ENCODE measurements around the gene ZNF831.

Gene ZNF831

GRCh38 chr20:59159493-59160376 is 3.9 kb upstream of the ZNF831 start:
- H3K27me3 ChIP-seq (replicated peaks in 2 of 5; ENCODE audit: control insufficient read depth in 4 of 5, insufficient read depth in 5 of 5, low read length in 4 of 5) = peaks cover 0 to 6% (median 0%) of the 10 kb centered on the region in 5 experiments
- no peaks in the 10 kb centered on the region for H3K9me3 ChIP-seq (ENCODE audit: control extremely low read depth in 1 of 5, control insufficient read depth in 4 of 5, insufficient read depth in 2 of 5, low read depth in 1 of 5, low read length in 4 of 5)
- no peak overlapping the region for H3K27ac ChIP-seq (ENCODE audit: insufficient read depth in 1 of 2, low read depth in 1 of 2, low read length in 2 of 2, poor library complexity in 1 of 2, severe bottlenecking in 2 of 2)
- no peak overlapping the region for H3K4me3 ChIP-seq (ENCODE audit: control insufficient read depth in 1 of 7, extremely low read depth in 1 of 7, insufficient read depth in 4 of 7, low read depth in 2 of 7, low read length in 6 of 7)
- peaks cover 18 to 36% (median 24%) of the 10 kb centered on the region in 4 experiments for H3K4me1 ChIP-seq (ENCODE audit: control extremely low read depth in 1 of 4, control insufficient read depth in 4 of 4, insufficient read depth in 4 of 4, low read length in 3 of 4)
- 64% methylated on average over 17 of the region's 18 CpGs for WGBS (ENCODE audit: insufficient coverage)
- ChIA-PET POLR2A (no interaction called here), CTCF (interaction anchor here (0.8 to 1.0 kb wide), 3 partner anchors 9 to 110 kb away, joined by 3 read pairs; no protein-coding TSS in a partner anchor)
- H3K36me3 ChIP-seq (ENCODE audit: control insufficient read depth in 4 of 4, insufficient read depth in 4 of 4, low read length in 3 of 4) = no peaks in the 10 kb centered on the region
- DNase-seq = peak in 2 of 3 donors; percentile 58 to 65

- POLR2A ChIA-PET = no interaction called here
- Histone ChIP-seq H3K27ac (ENCODE audit: insufficient read depth in 1 of 2, low read depth in 1 of 2, low read length in 2 of 2, poor library complexity in 1 of 2, severe bottlenecking in 2 of 2) (no peak overlapping the region), H3K9me3 (ENCODE audit: control extremely low read depth in 1 of 5, control insufficient read depth in 4 of 5, insufficient read depth in 2 of 5, low read depth in 1 of 5, low read length in 4 of 5) (no peaks in the 10 kb centered on the region), H3K4me1 (ENCODE audit: control extremely low read depth in 1 of 4, control insufficient read depth in 4 of 4, insufficient read depth in 4 of 4, low read length in 3 of 4) (peaks cover 24 to 45% (median 29%) of the 10 kb centered on the region in 4 experiments), H3K4me3 (ENCODE audit: control insufficient read depth in 1 of 7, extremely low read depth in 1 of 7, insufficient read depth in 4 of 7, low read depth in 2 of 7, low read length in 6 of 7) (no peak overlapping the region), H3K27me3 (replicated peaks in 2 of 5; ENCODE audit: control insufficient read depth in 4 of 5, insufficient read depth in 5 of 5, low read length in 4 of 5) (peaks cover 0 to 6% (median 0%) of the 10 kb centered on the region in 5 experiments), H3K36me3 (ENCODE audit: control insufficient read depth in 4 of 4, insufficient read depth in 4 of 4, low read length in 3 of 4) (no peaks in the 10 kb centered on the region)
- no peak for DNase-seq
- 73% methylated on average over 8 of the region's 9 CpGs for WGBS (ENCODE audit: insufficient coverage)
- CTCF ChIA-PET = interaction anchor here (0.8 kb wide), 1 partner anchor 109 kb away, joined by 3 read pairs; no protein-coding TSS in a partner anchor
These were observed 3.1 kb upstream of the ZNF831 start for GRCh38 chr20:59160389-59161115.

- Histone ChIP-seq H3K36me3 (ENCODE audit: control insufficient read depth in 4 of 4, insufficient read depth in 4 of 4, low read length in 3 of 4) (no peaks in the 10 kb centered on the region), H3K4me1 (ENCODE audit: control extremely low read depth in 1 of 4, control insufficient read depth in 4 of 4, insufficient read depth in 4 of 4, low read length in 3 of 4) (peaks cover 24 to 48% (median 34%) of the 10 kb centered on the region in 4 experiments)
These were observed 1.9 kb upstream of the ZNF831 start for GRCh38 chr20:59161721-59162120.

GRCh38 chr20:59164686-59165391 is 1.2 kb downstream of the ZNF831 start:
- Histone ChIP-seq H3K4me1 (ENCODE audit: control extremely low read depth in 1 of 4, control insufficient read depth in 4 of 4, insufficient read depth in 4 of 4, low read length in 3 of 4) (peaks cover 24 to 39% (median 28%) of the 10 kb centered on the region in 4 experiments), H3K27ac (ENCODE audit: insufficient read depth in 1 of 2, low read depth in 1 of 2, low read length in 2 of 2, poor library complexity in 1 of 2, severe bottlenecking in 2 of 2) (no peak overlapping the region), H3K27me3 (replicated peaks in 2 of 5; ENCODE audit: control insufficient read depth in 4 of 5, insufficient read depth in 5 of 5, low read length in 4 of 5) (peaks cover 0 to under 1% (median 0%) of the 10 kb centered on the region in 5 experiments), H3K9me3 (ENCODE audit: control extremely low read depth in 1 of 5, control insufficient read depth in 4 of 5, insufficient read depth in 2 of 5, low read depth in 1 of 5, low read length in 4 of 5) (no peaks in the 10 kb centered on the region), H3K4me3 (ENCODE audit: control insufficient read depth in 1 of 7, extremely low read depth in 1 of 7, insufficient read depth in 4 of 7, low read depth in 2 of 7, low read length in 6 of 7) (no peak overlapping the region), H3K36me3 (ENCODE audit: control insufficient read depth in 4 of 4, insufficient read depth in 4 of 4, low read length in 3 of 4) (no peaks in the 10 kb centered on the region)
- ChIA-PET POLR2A (no interaction called here), CTCF (interaction anchor here (0.8 to 1.9 kb wide), 6 partner anchors 10 to 77 kb away, joined by 3 to 5 read pairs (median 4); no protein-coding TSS in a partner anchor)
- no peak for DNase-seq
- 51% methylated on average over 6 of the region's 9 CpGs for WGBS (ENCODE audit: insufficient coverage)

More at GRCh38 chr20:59161721-59162120, 1.9 kb upstream of the ZNF831 start:
- Histone ChIP-seq H3K27me3 (replicated peaks in 2 of 5; ENCODE audit: control insufficient read depth in 4 of 5, insufficient read depth in 5 of 5, low read length in 4 of 5) (peaks cover 0 to 6% (median 0%) of the 10 kb centered on the region in 5 experiments), H3K27ac (ENCODE audit: insufficient read depth in 1 of 2, low read depth in 1 of 2, low read length in 2 of 2, poor library complexity in 1 of 2, severe bottlenecking in 2 of 2) (no peak overlapping the region), H3K4me3 (ENCODE audit: control insufficient read depth in 1 of 7, extremely low read depth in 1 of 7, insufficient read depth in 4 of 7, low read depth in 2 of 7, low read length in 6 of 7) (no peak overlapping the region), H3K9me3 (ENCODE audit: control extremely low read depth in 1 of 5, control insufficient read depth in 4 of 5, insufficient read depth in 2 of 5, low read depth in 1 of 5, low read length in 4 of 5) (no peaks in the 10 kb centered on the region)
- ChIA-PET CTCF (no interaction called here), POLR2A (no interaction called here)
- WGBS (ENCODE audit: insufficient coverage) = no CpG with 5 or more reads among the region's 2 CpGs
- peak in 2 of 3 donors; percentile 68 to 76 for DNase-seq

GRCh38 chr20:59165396-59165795 is 1.8 kb downstream of the ZNF831 start:
- H3K4me1 ChIP-seq (ENCODE audit: control extremely low read depth in 1 of 4, control insufficient read depth in 4 of 4, insufficient read depth in 4 of 4, low read length in 3 of 4) = peaks cover 21 to 33% (median 26%) of the 10 kb centered on the region in 4 experiments
- WGBS (ENCODE audit: insufficient coverage) = 100% methylated on average over 1 of the region's 1 CpG
- peak in 2 of 3 donors; percentile 33 to 45 for DNase-seq
- no peaks in the 10 kb centered on the region for H3K27me3 ChIP-seq (replicated peaks in 2 of 5; ENCODE audit: control insufficient read depth in 4 of 5, insufficient read depth in 5 of 5, low read length in 4 of 5)
- POLR2A ChIA-PET = no interaction called here
- H3K9me3 ChIP-seq (ENCODE audit: control extremely low read depth in 1 of 5, control insufficient read depth in 4 of 5, insufficient read depth in 2 of 5, low read depth in 1 of 5, low read length in 4 of 5) = no peaks in the 10 kb centered on the region
- no peaks in the 10 kb centered on the region for H3K36me3 ChIP-seq (ENCODE audit: control insufficient read depth in 4 of 4, insufficient read depth in 4 of 4, low read length in 3 of 4)
- no peak overlapping the region for H3K27ac ChIP-seq (ENCODE audit: insufficient read depth in 1 of 2, low read depth in 1 of 2, low read length in 2 of 2, poor library complexity in 1 of 2, severe bottlenecking in 2 of 2)
- H3K4me3 ChIP-seq (ENCODE audit: control insufficient read depth in 1 of 7, extremely low read depth in 1 of 7, insufficient read depth in 4 of 7, low read depth in 2 of 7, low read length in 6 of 7) = no peak overlapping the region
- CTCF ChIA-PET = interaction anchor here (1.1 to 1.9 kb wide), 5 partner anchors 10 to 42 kb away, joined by 3 to 5 read pairs (median 4); no protein-coding TSS in a partner anchor

- CTCF ChIA-PET = interaction anchor here (1.1 kb wide), 1 partner anchor 34 kb away, joined by 3 read pairs; no protein-coding TSS in a partner anchor
- Histone ChIP-seq H3K4me3 (ENCODE audit: control insufficient read depth in 1 of 7, extremely low read depth in 1 of 7, insufficient read depth in 4 of 7, low read depth in 2 of 7, low read length in 6 of 7) (no peak overlapping the region), H3K36me3 (ENCODE audit: control insufficient read depth in 4 of 4, insufficient read depth in 4 of 4, low read length in 3 of 4) (no peaks in the 10 kb centered on the region), H3K27me3 (replicated peaks in 2 of 5; ENCODE audit: control insufficient read depth in 4 of 5, insufficient read depth in 5 of 5, low read length in 4 of 5) (no peaks in the 10 kb centered on the region), H3K4me1 (ENCODE audit: control extremely low read depth in 1 of 4, control insufficient read depth in 4 of 4, insufficient read depth in 4 of 4, low read length in 3 of 4) (peaks cover 21 to 29% (median 25%) of the 10 kb centered on the region in 4 experiments), H3K9me3 (ENCODE audit: control extremely low read depth in 1 of 5, control insufficient read depth in 4 of 5, insufficient read depth in 2 of 5, low read depth in 1 of 5, low read length in 4 of 5) (no peaks in the 10 kb centered on the region), H3K27ac (ENCODE audit: insufficient read depth in 1 of 2, low read depth in 1 of 2, low read length in 2 of 2, poor library complexity in 1 of 2, severe bottlenecking in 2 of 2) (no peak overlapping the region)
- POLR2A ChIA-PET = no interaction called here
- peak in 2 of 3 donors; percentile 69 to 71 for DNase-seq
- 100% methylated on average over 4 of the region's 11 CpGs for WGBS (ENCODE audit: insufficient coverage)
These were observed 2.5 kb downstream of the ZNF831 start for GRCh38 chr20:59165891-59166709.

All from common myeloid progenitor, CD34-positive (primary cell).